ENCODE measurements around the gene BACE1. TPM values are rescaled to one million over a fixed set of nuclear protein-coding genes. Genes with fewer than 3 reads are reported as not detected.

BACE1 gene
- total and polyA plus RNA-seq, 2 donors (not counting 3 experiments of a cell fraction or from before 2014, with no cell fraction given): 28.8 to 29.6 TPM

DNA sequence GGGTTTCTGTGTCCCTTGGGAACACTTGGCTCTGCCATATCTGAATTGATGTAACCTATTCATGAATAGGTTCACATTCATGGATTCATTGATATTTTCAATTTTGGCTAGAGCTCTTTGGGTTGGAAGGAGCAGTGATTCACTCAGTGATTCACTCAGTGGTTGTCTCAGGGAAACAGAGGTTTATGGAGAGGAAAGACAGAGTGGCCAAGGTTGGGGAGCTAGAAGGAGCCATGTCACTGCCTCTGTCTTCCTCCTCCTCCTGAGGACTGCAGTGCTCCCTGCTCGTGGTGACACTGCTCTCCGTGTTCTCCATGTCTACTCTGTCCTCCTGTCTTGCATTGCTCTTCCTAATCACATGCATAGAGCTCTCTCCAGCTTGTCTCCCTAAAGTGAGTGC lies 29.0 kb upstream of the BACE1 start:
- Histone ChIP-seq H3K4me2 (ENCODE audit: insufficient read depth, low read length) (no peak overlapping the region), H3K9ac (replicated peaks; ENCODE audit: extremely low read depth, insufficient read depth, low read length) (no peak overlapping the region), H3K27me3 (ENCODE audit: control insufficient read depth in 2 of 2, insufficient read depth in 2 of 2, low read length in 2 of 2) (no peaks in the 10 kb centered on the region), H3K27ac (ENCODE audit: insufficient read depth, low read depth, low read length) (no peak overlapping the region), H3K9me1 (replicated peaks; ENCODE audit: control insufficient read depth, extremely low read depth, insufficient read depth, low read length) (no peaks in the 10 kb centered on the region), H3K79me2 (ENCODE audit: control insufficient read depth, insufficient read depth, low read length) (no peaks in the 10 kb centered on the region), H3K36me3 (ENCODE audit: control insufficient read depth in 2 of 2, extremely low read depth in 1 of 2, insufficient read depth in 2 of 2, low read length in 2 of 2) (peaks cover 0 to 18% of the 10 kb centered on the region in 2 experiments), H2AFZ (ENCODE audit: low read depth, low read length) (no peak overlapping the region), H3K4me1 (ENCODE audit: control insufficient read depth, extremely low read depth, insufficient read depth, low read length) (no peaks in the 10 kb centered on the region), H3K9me3 (replicated peaks; ENCODE audit: control insufficient read depth, insufficient read depth, low read length) (no peaks in the 10 kb centered on the region), H4K20me1 (replicated peaks; ENCODE audit: control insufficient read depth, extremely low read depth, insufficient read depth, low read length) (no peaks in the 10 kb centered on the region), H3K4me3 (replicated peaks in 1 of 3; ENCODE audit: insufficient read depth in 1 of 3, low read depth in 1 of 3, low read length in 3 of 3) (no peak overlapping the region)
- no peak for FAIRE-seq
- no peak for TF ChIP-seq GATA2 (IDR thresholded peaks at IDR 0.05; ENCODE audit: insufficient read depth, insufficient read length, low read depth, low read length)
- TF ChIP-seq MAX (IDR thresholded peaks at IDR 0.05; ENCODE audit: insufficient read depth, insufficient read length): no peak
- no peak for TF ChIP-seq JUN (IDR thresholded peaks at IDR 0.05; ENCODE audit: borderline replicate concordance, insufficient read depth, insufficient read length, low read depth)
- TF ChIP-seq FOS (IDR thresholded peaks at IDR 0.05; ENCODE audit: borderline replicate concordance, insufficient read depth, low read length): no peak
- no peak for TF ChIP-seq POLR2AphosphoS5 (IDR thresholded peaks at IDR 0.05; ENCODE audit: insufficient read depth, low read depth, low read length)
- no peak for TF ChIP-seq EZH2 (IDR thresholded peaks at IDR 0.05; ENCODE audit: borderline replicate concordance, low read depth, low read length, severe bottlenecking)
- TF ChIP-seq CTCF (IDR thresholded peaks at IDR 0.05; ENCODE audit: extremely low read depth in 1 of 2, insufficient read depth in 1 of 2, low read depth in 1 of 2, low read length in 2 of 2): no peak
- no peak for TF ChIP-seq MYC (IDR thresholded peaks at IDR 0.05; ENCODE audit: low read depth, low read length)
- no peak for TF ChIP-seq POLR2A (IDR thresholded peaks at IDR 0.05; ENCODE audit: low read depth, low read length)
- intact Hi-C loops (cut with micrococcal nuclease) (no loop called here), dilution Hi-C loops (cut with MboI; ENCODE audit: extremely low pct_ligation_motif_present, low sequenced_read_pairs) (no loop called here)
- ChIA-PET CTCF (interaction anchor here (1.1 kb wide), 1 partner anchor 11 kb away, joined by 3 read pairs; no protein-coding TSS in a partner anchor), POLR2A (no interaction called here)
- no TSS peak for BruUV-seq (replicated peaks)
- DNase-seq (ENCODE audit: low read depth, low spot score): no peak

Data from endothelial cell of umbilical vein (primary cell).